ENCODE results near the gene NR2F2. TPM values are rescaled to one million over a fixed set of nuclear protein-coding genes. Genes with fewer than 3 reads are reported as not detected.
A peak's percentile ranks its signal among the peaks of the same experiment; 100 is the strongest.

NR2F2 gene
- polyA plus RNA-seq, 1 experiment: 63.1 TPM

- TF ChIP-seq CTCF (IDR thresholded peaks at IDR 0.05; ENCODE audit: low read depth, low read length): no peak
- no peak for DNase-seq (ENCODE audit: low read depth, low spot score)
- ChIA-PET POLR2A (interaction anchor here (1.2 kb wide), 1 partner anchor 8 kb away, joined by 6 read pairs; no protein-coding TSS in a partner anchor), CTCF (no interaction called here)
- peak overlapping the region; percentile 96 for H3K27ac ChIP-seq (ENCODE audit: low read depth, low read length)
- H3K4me3 ChIP-seq (ENCODE audit: low read depth, low read length): peak overlapping the region; percentile 75
- no peaks in the 10 kb centered on the region for H3K27me3 ChIP-seq (ENCODE audit: control insufficient read depth, insufficient read depth, low read length)
- H3K9me3 ChIP-seq (ENCODE audit: control insufficient read depth, insufficient read depth, low read length): peaks cover 9% of the 10 kb centered on the region; the same call in 1 of the 2 replicates
These were observed 2.2 kb downstream of the NR2F2 start for GRCh38 chr15:96332637-96333121.

GRCh38 chr15:96333131-96334016 is 2.9 kb downstream of the NR2F2 start:
- POLR2A ChIA-PET: interaction anchor here (0.8 to 1.2 kb wide), 4 partner anchors 7 to 57 kb away, joined by 3 to 6 read pairs (median 4); no protein-coding TSS in a partner anchor
- Histone ChIP-seq H3K27me3 (ENCODE audit: control insufficient read depth, insufficient read depth, low read length) (no peaks in the 10 kb centered on the region), H3K4me3 (ENCODE audit: low read depth, low read length) (peak overlapping the region; percentile 75), H3K9me3 (ENCODE audit: control insufficient read depth, insufficient read depth, low read length) (peaks cover 9% of the 10 kb centered on the region; the same call in 1 of the 2 replicates), H3K27ac (ENCODE audit: low read depth, low read length) (peak overlapping the region; percentile 96)
- CTCF ChIA-PET: interaction anchor here (1.2 kb wide), 1 partner anchor 1073 kb away, joined by 4 read pairs; no protein-coding TSS in a partner anchor
- DNase-seq (ENCODE audit: low read depth, low spot score): no peak
- TF ChIP-seq CTCF (IDR thresholded peaks at IDR 0.05; ENCODE audit: low read depth, low read length): no peak

- DNase-seq (ENCODE audit: low read depth, low spot score): no peak
- POLR2A ChIA-PET: interaction anchor here (0.8 to 1.8 kb wide), 5 partner anchors 8 to 90 kb away, joined by 3 to 6 read pairs (median 4); no protein-coding TSS in a partner anchor
- Histone ChIP-seq H3K27ac (ENCODE audit: low read depth, low read length) (peak overlapping the region; percentile 96), H3K27me3 (ENCODE audit: control insufficient read depth, insufficient read depth, low read length) (no peaks in the 10 kb centered on the region), H3K4me3 (ENCODE audit: low read depth, low read length) (peak overlapping the region; percentile 75), H3K9me3 (ENCODE audit: control insufficient read depth, insufficient read depth, low read length) (peaks cover 9% of the 10 kb centered on the region; the same call in 1 of the 2 replicates)
- CTCF ChIA-PET: interaction anchor here (0.5 to 1.2 kb wide), 2 partner anchors 440 to 1074 kb away, joined by 3 to 4 read pairs; no protein-coding TSS in a partner anchor
- TF ChIP-seq CTCF (IDR thresholded peaks at IDR 0.05; ENCODE audit: low read depth, low read length): no peak
These were observed 3.7 kb downstream of the NR2F2 start for GRCh38 chr15:96334017-96334704.

GRCh38 chr15:96334705-96335410 is 4.4 kb downstream of the NR2F2 start:
- ChIA-PET CTCF (interaction anchor here (0.5 to 1.6 kb wide), 2 partner anchors 441 to 1076 kb away, joined by 3 to 6 read pairs; no protein-coding TSS in a partner anchor), POLR2A (interaction anchor here (1.1 to 3.1 kb wide), 5 partner anchors 7 to 91 kb away, joined by 3 to 13 read pairs (median 5); no protein-coding TSS in a partner anchor)
- no peak for DNase-seq (ENCODE audit: low read depth, low spot score)
- Histone ChIP-seq H3K27ac (ENCODE audit: low read depth, low read length) (peak overlapping the region; percentile 96), H3K4me3 (ENCODE audit: low read depth, low read length) (peak overlapping the region; percentile 75), H3K9me3 (ENCODE audit: control insufficient read depth, insufficient read depth, low read length) (peaks cover 9% of the 10 kb centered on the region; the same call in 1 of the 2 replicates), H3K27me3 (ENCODE audit: control insufficient read depth, insufficient read depth, low read length) (no peaks in the 10 kb centered on the region)
- no peak for TF ChIP-seq CTCF (IDR thresholded peaks at IDR 0.05; ENCODE audit: low read depth, low read length)
